ENCODE results near the gene ZMYND11.

Gene ZMYND11

DNA sequence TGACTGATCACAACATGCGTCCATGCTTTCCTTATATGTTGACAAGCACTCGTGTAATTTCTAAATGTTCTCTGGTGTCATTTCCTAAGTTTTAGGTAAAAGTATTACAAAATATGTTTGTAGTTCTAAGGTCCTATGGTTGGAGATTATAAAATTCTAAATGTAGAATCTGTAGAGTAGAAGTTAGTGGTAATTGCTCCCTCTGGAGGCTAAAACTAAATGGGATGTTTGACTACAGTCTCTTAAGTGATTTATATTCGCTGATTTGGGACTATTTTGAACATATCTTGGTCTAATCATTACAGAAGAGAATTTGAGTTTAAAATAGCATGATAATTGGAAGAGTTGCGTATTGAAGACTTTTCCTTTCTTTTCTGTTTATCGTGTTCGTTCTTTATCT lies 74.1 kb downstream of the ZMYND11 start:
- no peaks in the 10 kb centered on the region; the same call in 1 of the 2 replicates for H3F3A ChIP-seq (ENCODE audit: low read depth)
- no peak for TF ChIP-seq EZH2phosphoT487 (IDR thresholded peaks at IDR 0.05; ENCODE audit: borderline replicate concordance)
- TF ChIP-seq, protein P1, sequence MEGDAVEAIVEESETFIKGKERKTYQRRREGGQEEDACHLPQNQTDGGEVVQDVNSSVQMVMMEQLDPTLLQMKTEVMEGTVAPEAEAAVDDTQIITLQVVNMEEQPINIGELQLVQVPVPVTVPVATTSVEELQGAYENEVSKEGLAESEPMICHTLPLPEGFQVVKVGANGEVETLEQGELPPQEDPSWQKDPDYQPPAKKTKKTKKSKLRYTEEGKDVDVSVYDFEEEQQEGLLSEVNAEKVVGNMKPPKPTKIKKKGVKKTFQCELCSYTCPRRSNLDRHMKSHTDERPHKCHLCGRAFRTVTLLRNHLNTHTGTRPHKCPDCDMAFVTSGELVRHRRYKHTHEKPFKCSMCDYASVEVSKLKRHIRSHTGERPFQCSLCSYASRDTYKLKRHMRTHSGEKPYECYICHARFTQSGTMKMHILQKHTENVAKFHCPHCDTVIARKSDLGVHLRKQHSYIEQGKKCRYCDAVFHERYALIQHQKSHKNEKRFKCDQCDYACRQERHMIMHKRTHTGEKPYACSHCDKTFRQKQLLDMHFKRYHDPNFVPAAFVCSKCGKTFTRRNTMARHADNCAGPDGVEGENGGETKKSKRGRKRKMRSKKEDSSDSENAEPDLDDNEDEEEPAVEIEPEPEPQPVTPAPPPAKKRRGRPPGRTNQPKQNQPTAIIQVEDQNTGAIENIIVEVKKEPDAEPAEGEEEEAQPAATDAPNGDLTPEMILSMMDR (conservative IDR thresholded peaks at IDR 0.05; ENCODE audit: low read length), result peak; percentile 54
- H3K79me2 ChIP-seq (ENCODE audit: insufficient read depth, low read length), result no peaks in the 10 kb centered on the region
- no peak overlapping the region for H3K4me3 ChIP-seq (ENCODE audit: low read length, poor library complexity, severe bottlenecking)
- no peaks in the 10 kb centered on the region for H3K9me3 ChIP-seq (ENCODE audit: insufficient read depth, low read depth, low read length)
- peaks cover 14% of the 10 kb centered on the region; the same call in 1 of the 2 replicates for H3K36me3 ChIP-seq (ENCODE audit: insufficient read depth, low read length)
- H4K20me1 ChIP-seq (ENCODE audit: insufficient read depth, low read length, poor library complexity, severe bottlenecking), result peaks cover 4% of the 10 kb centered on the region
- no peaks in the 10 kb centered on the region for H3K9me2 ChIP-seq (replicated peaks; ENCODE audit: low read depth, low read length)
- no peaks in the 10 kb centered on the region for H3K27me3 ChIP-seq (ENCODE audit: insufficient read depth, low read length, poor library complexity, severe bottlenecking)
- H3K4me1 ChIP-seq (ENCODE audit: insufficient read depth, low read length, poor library complexity, severe bottlenecking), result no peaks in the 10 kb centered on the region
- H2AFZ ChIP-seq (ENCODE audit: low read length), result no peak overlapping the region
- no peak overlapping the region for H3K4me2 ChIP-seq (ENCODE audit: low read depth, low read length, poor library complexity, severe bottlenecking)
- H3K9ac ChIP-seq (ENCODE audit: low read depth, low read length, poor library complexity, severe bottlenecking), result no peak overlapping the region

DNA sequence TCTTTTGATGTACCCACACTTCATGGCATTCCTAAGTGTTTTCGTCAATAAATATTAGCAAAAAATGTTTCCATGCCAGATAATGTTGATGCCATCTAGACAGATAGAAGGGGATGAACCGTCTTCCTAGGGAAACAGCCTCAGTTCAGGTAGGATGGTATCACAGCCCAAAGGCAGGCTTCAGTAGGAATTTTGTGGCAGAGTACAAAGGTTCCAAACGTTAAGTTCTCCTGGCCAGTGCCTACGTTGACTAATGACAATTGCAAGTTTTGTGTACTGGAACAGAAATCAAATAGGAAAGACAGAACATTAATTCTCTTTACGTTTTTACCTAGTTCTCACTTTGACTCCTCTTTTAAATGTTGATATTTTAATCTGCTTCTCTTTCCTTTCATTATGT lies 75.0 kb downstream of the ZMYND11 start:
- Histone ChIP-seq H3K9me2 (replicated peaks; ENCODE audit: low read depth, low read length) (no peaks in the 10 kb centered on the region), H3K9me3 (ENCODE audit: insufficient read depth, low read depth, low read length) (no peaks in the 10 kb centered on the region), H3K79me2 (ENCODE audit: insufficient read depth, low read length) (no peaks in the 10 kb centered on the region), H3F3A (ENCODE audit: low read depth) (no peaks in the 10 kb centered on the region), H3K4me2 (ENCODE audit: low read depth, low read length, poor library complexity, severe bottlenecking) (no peak overlapping the region), H3K27me3 (ENCODE audit: insufficient read depth, low read length, poor library complexity, severe bottlenecking) (no peaks in the 10 kb centered on the region), H2AFZ (ENCODE audit: low read length) (no peak overlapping the region), H4K20me1 (ENCODE audit: insufficient read depth, low read length, poor library complexity, severe bottlenecking) (peaks cover 4% of the 10 kb centered on the region), H3K4me1 (ENCODE audit: insufficient read depth, low read length, poor library complexity, severe bottlenecking) (no peaks in the 10 kb centered on the region), H3K4me3 (ENCODE audit: low read length, poor library complexity, severe bottlenecking) (no peak overlapping the region), H3K36me3 (ENCODE audit: insufficient read depth, low read length) (peaks cover 14% of the 10 kb centered on the region; the same call in 1 of the 2 replicates), H3K9ac (ENCODE audit: low read depth, low read length, poor library complexity, severe bottlenecking) (no peak overlapping the region)
- TF ChIP-seq EZH2phosphoT487 (IDR thresholded peaks at IDR 0.05; ENCODE audit: borderline replicate concordance), result no peak
- TF ChIP-seq, protein P1 (conservative IDR thresholded peaks at IDR 0.05; ENCODE audit: low read length), result no peak

DNA sequence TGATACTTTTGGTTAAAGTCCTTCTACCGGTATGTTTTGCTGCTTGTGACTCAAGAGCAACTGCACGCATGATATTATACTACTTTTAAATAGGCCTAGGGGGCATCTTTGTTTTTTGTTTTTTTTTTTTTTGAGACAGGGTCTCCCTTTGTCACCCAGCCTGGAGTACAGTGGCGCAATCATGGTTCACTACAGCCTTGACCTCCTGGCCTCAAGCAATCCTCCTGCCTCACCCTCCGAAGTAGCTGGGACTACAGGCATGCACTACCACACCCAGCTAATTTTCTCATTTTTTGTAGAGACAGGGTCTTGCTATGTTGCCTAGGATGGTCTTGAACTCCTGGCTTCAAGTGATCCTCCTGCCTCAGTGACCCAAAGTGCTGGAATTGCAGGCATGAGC lies 80.2 kb downstream of the ZMYND11 start:
- Histone ChIP-seq H3K4me3 (ENCODE audit: low read length, poor library complexity, severe bottlenecking) (no peak overlapping the region), H3K4me1 (ENCODE audit: insufficient read depth, low read length, poor library complexity, severe bottlenecking) (peaks cover 8% of the 10 kb centered on the region), H3K9ac (ENCODE audit: low read depth, low read length, poor library complexity, severe bottlenecking) (no peak overlapping the region)

More for the DNA sequence above, 80.2 kb downstream of the ZMYND11 start:
- H3K36me3 ChIP-seq (ENCODE audit: insufficient read depth, low read length), result peaks cover 9% of the 10 kb centered on the region; the same call in 1 of the 2 replicates
- TF ChIP-seq, protein P1 (conservative IDR thresholded peaks at IDR 0.05; ENCODE audit: low read length), result no peak
- no peak for TF ChIP-seq EZH2phosphoT487 (IDR thresholded peaks at IDR 0.05; ENCODE audit: borderline replicate concordance)
- H3K27me3 ChIP-seq (ENCODE audit: insufficient read depth, low read length, poor library complexity, severe bottlenecking), result no peaks in the 10 kb centered on the region
- no peak overlapping the region for H3K4me2 ChIP-seq (ENCODE audit: low read depth, low read length, poor library complexity, severe bottlenecking)
- no peak overlapping the region for H2AFZ ChIP-seq (ENCODE audit: low read length)
- peaks cover 4% of the 10 kb centered on the region for H4K20me1 ChIP-seq (ENCODE audit: insufficient read depth, low read length, poor library complexity, severe bottlenecking)
- no peaks in the 10 kb centered on the region for H3K79me2 ChIP-seq (ENCODE audit: insufficient read depth, low read length)
- H3F3A ChIP-seq (ENCODE audit: low read depth), result no peaks in the 10 kb centered on the region
- H3K9me2 ChIP-seq (replicated peaks; ENCODE audit: low read depth, low read length), result no peaks in the 10 kb centered on the region
- no peaks in the 10 kb centered on the region for H3K9me3 ChIP-seq (ENCODE audit: insufficient read depth, low read depth, low read length)

All from Loucy (cell line).